22Rv1 (cell line): ENCODE data around the gene LYPD3.

Source experiments
- H3K27ac ChIP-seq: fragments of 450-650 bp; 2 replicates; pipeline ENCODE4 v1.5.1; 2017
- CTCF ChIP-seq: fragments of 450-650 bp; IDR thresholded peaks from 2 replicates; pipeline ENCODE4 v1.5.1; 2017; ENCODE audit warnings: mild to moderate bottlenecking
- ZFX ChIP-seq: fragments of 450-650 bp; IDR thresholded peaks from 2 replicates; pipeline ENCODE4 v1.6.1; 2017; ENCODE audit warnings: antibody characterized with exemption, borderline replicate concordance

The LYPD3 gene

GRCh38 chr19:43496960-43497359 is 31.6 kb upstream of the LYPD3 start:
- H3K27ac ChIP-seq = no peak overlapping the region
- TF ChIP-seq ZFX (no peak), CTCF (no peak)

GRCh38 chr19:43495082-43495481 is 29.7 kb upstream of the LYPD3 start:
- TF ChIP-seq CTCF (no peak), ZFX (no peak)
- H3K27ac ChIP-seq = no peak overlapping the region

- TF ChIP-seq CTCF = no peak
- TF ChIP-seq ZFX = no peak
- H3K27ac ChIP-seq = no peak overlapping the region
These were observed 25.4 kb upstream of the LYPD3 start for GRCh38 chr19:43490759-43491158.

GRCh38 chr19:43489979-43490599 is 24.7 kb upstream of the LYPD3 start:
- no peak overlapping the region for H3K27ac ChIP-seq
- TF ChIP-seq ZFX (no peak), CTCF (no peak)

GRCh38 chr19:43489310-43489709 is 23.9 kb upstream of the LYPD3 start:
- TF ChIP-seq ZFX (no peak), CTCF (no peak)
- no peak overlapping the region for H3K27ac ChIP-seq

GRCh38 chr19:43488179-43488578 is 22.8 kb upstream of the LYPD3 start:
- TF ChIP-seq CTCF = no peak
- no peak for TF ChIP-seq ZFX
- no peak overlapping the region for H3K27ac ChIP-seq

- no peak for TF ChIP-seq CTCF
- no peak for TF ChIP-seq ZFX
- no peak overlapping the region for H3K27ac ChIP-seq
These were observed 21.0 kb upstream of the LYPD3 start for GRCh38 chr19:43486412-43486811.
